CD4-positive, alpha-beta T cell treated with Interleukin-12 subunit alpha and Interleukin-12 subunit beta, for 1 hour (primary cell): Measurements from ENCODE around the gene CLSTN1.

Source experiments
- DNase-seq: peaks from one replicate; pipeline ENCODE4 v3.0.0-alpha.2; 2020

The CLSTN1 gene

DNA sequence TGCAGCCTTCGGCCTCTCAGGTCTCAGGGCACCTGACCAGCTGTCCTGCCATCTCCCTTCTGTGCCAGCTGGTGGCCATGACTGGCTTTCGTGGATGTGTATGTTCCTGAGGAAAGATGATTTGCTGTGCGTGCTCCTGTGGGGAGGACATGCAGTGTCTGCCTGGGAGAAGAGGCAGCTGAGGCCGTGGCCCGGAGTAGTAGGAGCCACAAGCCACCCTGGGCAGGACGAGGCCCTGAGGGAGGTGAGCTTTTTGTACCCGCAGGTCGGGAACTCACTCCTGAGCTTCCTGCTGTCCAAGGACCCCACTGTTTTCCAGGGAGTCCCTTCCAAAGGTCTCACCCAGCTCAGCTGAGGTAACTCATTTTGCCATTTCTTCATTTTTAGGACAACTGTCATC is 113.7 kb downstream of the CLSTN1 start:
- no peak for DNase-seq

DNA sequence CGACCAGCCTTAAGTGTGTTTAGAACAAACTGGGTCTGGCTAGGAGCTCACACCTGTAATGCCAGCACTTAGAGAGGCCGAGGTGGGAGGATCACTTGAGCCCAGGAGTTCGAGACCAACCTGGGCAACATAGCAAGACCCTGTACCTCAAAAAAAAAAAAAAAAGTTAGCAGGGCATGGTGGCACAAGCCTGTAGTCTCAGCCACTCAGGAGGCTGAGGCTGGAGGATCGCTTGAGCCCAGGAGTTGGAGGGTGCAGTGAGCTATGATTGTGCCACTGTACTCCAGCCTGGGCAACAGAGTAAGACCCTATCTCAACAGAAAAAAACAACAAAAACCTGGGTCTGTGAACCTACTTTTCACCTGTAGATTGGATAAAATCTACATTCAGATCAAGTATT is 117.6 kb downstream of the CLSTN1 start:
- no peak for DNase-seq

GRCh38 chr1:9705337-9706093 is 118.2 kb downstream of the CLSTN1 start:
- no peak for DNase-seq

GRCh38 chr1:9703681-9704080 is 120.1 kb downstream of the CLSTN1 start:
- no peak for DNase-seq

DNA sequence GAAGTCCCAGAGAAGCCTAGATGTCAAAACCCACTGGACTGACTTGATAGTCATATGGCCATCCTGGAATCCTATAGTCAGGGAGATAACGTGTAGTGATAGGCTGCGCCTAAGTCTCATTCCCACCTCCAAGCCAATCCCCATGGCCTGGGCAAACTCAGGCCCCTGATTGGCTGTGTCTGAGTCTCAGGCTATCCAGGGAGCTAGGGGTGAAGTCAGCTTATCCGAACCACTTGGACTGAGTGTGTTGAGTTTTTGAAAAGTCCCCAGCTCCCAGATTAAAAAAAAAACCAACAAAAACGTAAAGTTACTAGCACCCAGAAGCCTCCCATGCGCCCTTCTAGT is 120.6 kb downstream of the CLSTN1 start:
- no peak for DNase-seq

- no peak for DNase-seq
Measured at GRCh38 chr1:9701665-9702064, 122.1 kb downstream of the CLSTN1 start.

GRCh38 chr1:9700340-9700739 is 123.4 kb downstream of the CLSTN1 start:
- no peak for DNase-seq

DNA sequence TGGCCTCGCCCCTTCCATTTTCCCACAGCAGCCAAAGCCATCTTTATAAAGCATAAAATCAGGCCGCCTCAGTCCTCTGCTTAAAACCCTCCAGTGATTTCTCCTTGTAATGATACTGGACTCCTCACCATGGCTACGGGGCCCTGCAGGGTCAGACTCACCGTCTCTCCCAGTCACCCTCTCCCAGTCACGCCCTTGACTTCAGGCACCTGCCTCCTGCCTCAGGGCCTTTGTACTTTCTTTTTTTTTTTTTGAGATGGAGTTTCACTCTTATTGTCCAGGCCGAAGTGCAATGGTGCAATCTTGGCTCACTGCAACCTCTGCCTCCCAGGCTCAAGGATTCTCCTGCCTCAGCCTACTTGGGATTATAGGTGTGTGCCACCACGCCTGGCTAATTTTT is 124.4 kb downstream of the CLSTN1 start:
- DNase-seq, result no peak

- no peak for DNase-seq
Measured at GRCh38 chr1:9696793-9697192, 127.0 kb downstream of the CLSTN1 start.

- DNase-seq, result no peak
Measured at GRCh38 chr1:9691691-9692090, 132.1 kb downstream of the CLSTN1 start.

GRCh38 chr1:9691108-9691445 is 132.7 kb downstream of the CLSTN1 start:
- DNase-seq, result no peak

DNA sequence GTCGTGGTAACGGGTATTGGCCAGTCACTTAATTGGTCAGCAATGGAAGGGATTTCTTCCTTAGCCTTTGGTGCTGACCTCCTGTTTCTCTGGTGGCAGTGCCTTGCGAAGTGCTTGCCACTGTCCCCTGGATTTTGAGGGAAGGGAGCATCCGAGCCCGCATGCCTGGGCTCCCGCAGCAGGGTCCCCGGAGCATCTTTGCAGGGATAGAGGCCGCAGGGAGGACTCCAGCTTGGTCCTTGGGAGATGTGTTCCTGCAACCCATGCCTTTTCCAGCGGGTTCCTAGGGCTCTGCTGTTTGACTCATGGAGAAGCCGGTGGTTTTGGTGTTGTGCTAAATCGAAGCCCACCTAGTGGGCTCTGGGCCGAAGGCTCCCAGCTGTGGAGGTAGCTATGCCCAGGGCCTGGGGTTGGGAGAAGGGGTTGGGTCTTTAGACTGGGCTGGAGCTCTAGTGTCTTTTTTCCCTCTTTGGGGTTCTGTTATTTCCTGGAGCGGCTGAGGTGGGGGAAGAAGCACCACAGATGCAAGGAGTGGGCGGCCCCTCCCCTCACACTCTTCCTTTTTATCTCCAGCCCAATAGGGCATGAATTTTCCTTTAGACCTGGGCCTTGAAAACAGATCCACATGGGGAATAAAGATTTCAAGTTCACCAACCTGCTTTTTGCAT is 133.2 kb downstream of the CLSTN1 start:
- DNase-seq, result no peak

- no peak for DNase-seq
Measured at GRCh38 chr1:9689971-9690381, 133.8 kb downstream of the CLSTN1 start.

GRCh38 chr1:9689011-9689706 is 134.6 kb downstream of the CLSTN1 start:
- peak; percentile 85 for DNase-seq

DNA sequence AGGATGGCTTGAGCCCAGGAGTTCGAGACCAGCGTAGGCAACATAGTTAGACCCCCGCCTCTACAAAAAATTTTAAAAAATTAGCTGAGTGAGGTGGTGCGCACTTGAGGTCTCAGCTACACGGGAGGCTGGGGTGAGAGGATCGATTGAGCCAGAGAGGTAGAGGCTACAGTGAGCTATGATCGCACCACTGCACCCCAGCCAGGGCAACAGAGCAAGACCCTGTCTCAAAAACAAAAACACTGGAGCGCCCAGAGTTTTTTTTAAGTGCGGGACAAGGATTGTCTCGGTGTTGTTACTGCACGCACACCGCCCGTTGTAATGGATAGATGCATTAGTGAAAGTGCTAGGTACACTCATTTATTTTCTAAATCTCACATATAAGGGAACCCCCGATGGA is 135.2 kb downstream of the CLSTN1 start:
- DNase-seq, result no peak

DNA sequence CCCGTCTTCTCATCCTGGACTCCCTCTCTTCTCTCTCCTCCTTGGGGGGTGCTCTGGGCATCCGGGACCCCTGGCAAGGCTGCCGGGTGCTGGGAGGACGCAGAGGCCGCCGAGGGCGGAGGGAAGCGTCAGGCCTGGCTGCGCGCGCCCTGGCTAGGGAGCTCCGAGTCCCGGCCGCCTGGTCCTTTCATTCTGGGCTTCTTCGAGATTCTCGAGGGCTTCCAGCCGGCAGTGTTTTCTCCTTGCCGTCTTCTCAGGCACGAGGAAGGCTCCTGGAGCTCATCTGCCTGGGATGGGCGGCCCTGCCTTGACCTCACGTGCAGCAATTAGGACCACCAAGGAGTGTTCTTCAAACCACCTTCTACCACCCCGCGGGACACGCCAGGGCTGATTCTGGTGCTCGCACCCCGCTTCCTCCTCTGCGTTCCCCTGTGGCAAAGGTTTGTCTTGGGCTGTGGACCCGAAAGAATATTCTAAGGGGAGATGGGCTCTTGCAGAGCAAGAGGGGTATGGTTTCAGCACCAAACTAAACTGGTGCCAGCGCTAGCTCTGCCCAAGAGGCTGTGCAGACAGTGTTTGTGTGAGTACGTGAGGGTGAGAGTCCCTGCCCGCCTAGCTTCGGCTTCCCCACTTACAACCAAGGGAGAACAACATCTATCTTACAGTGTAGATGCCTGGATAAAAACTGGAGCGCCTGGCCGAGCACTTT is 135.7 kb downstream of the CLSTN1 start:
- DNase-seq, result no peak

- peak; percentile 76 for DNase-seq
Measured at GRCh38 chr1:9687120-9687873, 136.5 kb downstream of the CLSTN1 start.

GRCh38 chr1:9684801-9685200 is 139.0 kb downstream of the CLSTN1 start:
- DNase-seq, result no peak

DNA sequence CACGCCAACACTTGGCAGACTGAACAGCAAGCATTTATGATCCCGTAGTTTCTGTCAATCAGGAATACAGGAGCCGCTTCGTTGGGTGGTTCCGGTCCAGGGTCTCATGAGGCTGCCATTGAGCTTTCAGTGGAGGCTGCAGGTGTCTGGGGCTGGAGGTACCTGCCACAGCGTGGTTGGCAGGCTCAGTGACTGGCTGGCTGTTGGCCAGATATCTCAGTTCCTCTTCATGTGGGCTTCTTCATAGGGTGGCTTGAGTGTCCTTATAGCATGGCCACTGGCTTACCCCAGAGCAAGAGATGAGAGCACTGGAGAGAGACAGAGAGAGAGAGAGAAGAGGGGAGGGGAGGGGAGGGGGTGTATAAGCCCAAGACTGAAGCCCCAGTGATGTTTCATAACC is 142.9 kb downstream of the CLSTN1 start:
- no peak for DNase-seq

GRCh38 chr1:9680091-9680490 is 143.7 kb downstream of the CLSTN1 start:
- no peak for DNase-seq
